Endothelial cell (in vitro differentiated cells): ENCODE data around the gene SPRR5. TPM values are rescaled to one million over a fixed set of nuclear protein-coding genes. Genes with fewer than 3 reads are reported as not detected.

Experiments used
- DNase-seq: peaks from one replicate; pipeline ENCODE4 v3.0.0; 2021; ENCODE audit warnings: low spot score
- H3K27ac Mint-ChIP-seq: one replicate; pipeline ENCODE4 v1.8.0; 2021; ENCODE audit warnings: mixed read lengths, inconsistent platforms; ENCODE audit not compliant: unreplicated experiment
- H3K27me3 Mint-ChIP-seq: one replicate; pipeline ENCODE4 v1.8.0; 2021; ENCODE audit warnings: mild to moderate bottlenecking, moderate library complexity, mixed read lengths, inconsistent platforms; ENCODE audit not compliant: unreplicated experiment
- H3K36me3 Mint-ChIP-seq: one replicate; pipeline ENCODE4 v1.8.0; 2021; ENCODE audit warnings: mild to moderate bottlenecking, low read depth, mixed read lengths, inconsistent platforms; ENCODE audit not compliant: unreplicated experiment
- H3K4me1 Mint-ChIP-seq: one replicate; pipeline ENCODE4 v1.8.0; 2021; ENCODE audit warnings: mild to moderate bottlenecking, mixed read lengths, inconsistent platforms; ENCODE audit not compliant: unreplicated experiment
- H3K4me3 Mint-ChIP-seq: one replicate; pipeline ENCODE4 v1.8.0; 2021; ENCODE audit warnings: mild to moderate bottlenecking, mixed read lengths, inconsistent platforms; ENCODE audit not compliant: unreplicated experiment
- H3K9me3 Mint-ChIP-seq: one replicate; pipeline ENCODE4 v1.8.0; 2021; ENCODE audit warnings: mixed read lengths, inconsistent platforms; ENCODE audit not compliant: unreplicated experiment
- CTCF ChIP-seq: fragments of 200-600 bp; sonication (generic); IDR thresholded peaks from one replicate; pipeline ENCODE4 v1.5.0; 2021; ENCODE audit warnings: antibody characterized with exemption; ENCODE audit not compliant: unreplicated experiment
- total RNA-seq: library from RNA; stranded (reverse); fragmentation: NEBNext Ultra II Directional; extraction: Animal tissue kit (Norgen Biotek cat#: 25700); gene quantifications from one replicate; pipeline ENCODE4 v1.2.1, GENCODE V29; 2021; ENCODE audit not compliant: unreplicated experiment

The SPRR5 gene
- total RNA-seq, 1 donor from 2014 or later = not detected

DNA sequence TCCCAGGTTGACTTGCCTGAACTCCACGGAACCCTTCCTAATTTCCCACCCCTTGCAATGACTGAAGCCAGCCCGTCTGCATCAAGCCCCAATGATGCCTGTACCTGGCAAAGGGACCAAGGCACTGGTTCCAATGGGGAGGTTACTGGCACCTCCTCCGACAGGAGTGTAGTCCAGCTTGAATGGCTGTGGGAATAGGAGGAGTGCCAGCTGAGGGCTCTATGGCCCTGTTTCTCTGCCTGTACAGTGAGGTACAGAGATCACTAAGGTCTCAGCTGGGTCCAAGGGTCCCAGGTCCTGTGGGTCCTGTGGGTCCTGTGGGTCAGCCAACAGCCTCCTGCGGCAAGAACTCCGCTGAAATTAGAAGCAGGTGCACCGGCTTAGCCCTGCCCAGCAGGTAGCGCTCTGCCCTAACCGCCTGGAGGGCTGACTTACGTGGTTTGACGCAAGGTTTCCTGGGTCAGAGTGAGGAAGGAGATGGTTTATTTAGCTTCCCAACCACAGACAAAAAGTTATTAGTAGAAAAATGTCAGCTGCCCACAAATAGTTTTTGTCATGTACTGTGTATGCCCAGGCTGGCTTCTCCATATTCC is 13.5 kb downstream of the SPRR5 start:
- DNase-seq = no peak
- Mint-ChIP-seq H3K36me3 (no peaks in the 10 kb centered on the region), H3K4me3 (no peak overlapping the region)

DNA sequence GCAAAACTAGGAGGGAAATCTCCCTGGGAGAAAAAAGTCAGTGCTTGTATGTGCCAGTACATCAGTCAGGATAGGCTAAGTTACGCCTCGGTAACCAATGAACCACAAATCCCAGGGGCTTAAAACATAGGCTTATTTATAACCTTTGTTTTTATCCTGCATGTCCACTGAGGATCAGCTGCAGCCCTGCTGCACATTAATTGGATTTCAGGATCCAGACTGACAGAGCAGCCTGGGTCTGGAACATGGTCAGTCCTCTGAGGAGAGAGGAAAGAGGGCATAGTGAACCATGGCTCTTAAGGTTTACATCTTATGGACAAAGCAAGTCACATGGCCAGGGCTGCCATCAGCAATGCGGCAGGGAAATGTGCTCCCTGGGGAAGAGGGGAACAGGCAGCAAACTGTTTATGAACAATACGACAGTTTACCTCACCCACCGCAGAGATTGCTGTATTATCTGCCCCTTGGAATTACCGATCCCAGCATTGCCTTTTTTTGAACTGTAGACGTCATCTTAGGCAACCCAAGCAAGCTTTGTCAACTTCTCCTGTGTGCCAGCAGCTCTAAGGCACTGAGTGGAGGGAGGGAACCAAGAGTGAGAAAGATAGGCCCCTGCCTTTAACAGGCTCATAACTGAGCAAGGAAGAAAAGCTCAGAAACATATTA is 14.4 kb downstream of the SPRR5 start:
- peaks cover 4% of the 10 kb centered on the region for H3K27me3 Mint-ChIP-seq
- H3K4me1 Mint-ChIP-seq = no peaks in the 10 kb centered on the region
- no peak for TF ChIP-seq CTCF
- DNase-seq = no peak
- no peaks in the 10 kb centered on the region for H3K36me3 Mint-ChIP-seq
- H3K4me3 Mint-ChIP-seq = no peak overlapping the region
- H3K9me3 Mint-ChIP-seq = no peaks in the 10 kb centered on the region
- no peak overlapping the region for H3K27ac Mint-ChIP-seq

More for the DNA sequence above, 13.5 kb downstream of the SPRR5 start:
- H3K27me3 Mint-ChIP-seq = peaks cover 4% of the 10 kb centered on the region
- TF ChIP-seq CTCF = no peak
- H3K9me3 Mint-ChIP-seq = no peaks in the 10 kb centered on the region
- H3K4me1 Mint-ChIP-seq = no peaks in the 10 kb centered on the region
- no peak overlapping the region for H3K27ac Mint-ChIP-seq

- no peak for DNase-seq
- H3K4me3 Mint-ChIP-seq = no peak overlapping the region
- H3K27ac Mint-ChIP-seq = no peak overlapping the region
- H3K27me3 Mint-ChIP-seq = peaks cover 7% of the 10 kb centered on the region
- no peaks in the 10 kb centered on the region for H3K36me3 Mint-ChIP-seq
- no peak for TF ChIP-seq CTCF
- no peaks in the 10 kb centered on the region for H3K9me3 Mint-ChIP-seq
- H3K4me1 Mint-ChIP-seq = no peaks in the 10 kb centered on the region
Measured at GRCh38 chr1:152962876-152963415, 15.9 kb downstream of the SPRR5 start.

GRCh38 chr1:152964536-152964935 is 17.5 kb downstream of the SPRR5 start:
- H3K36me3 Mint-ChIP-seq = no peaks in the 10 kb centered on the region
- H3K4me1 Mint-ChIP-seq = no peaks in the 10 kb centered on the region
- no peak for DNase-seq
- peaks cover 7% of the 10 kb centered on the region for H3K27me3 Mint-ChIP-seq
- H3K27ac Mint-ChIP-seq = no peak overlapping the region
- no peak for TF ChIP-seq CTCF
- no peak overlapping the region for H3K4me3 Mint-ChIP-seq
- H3K9me3 Mint-ChIP-seq = no peaks in the 10 kb centered on the region

DNA sequence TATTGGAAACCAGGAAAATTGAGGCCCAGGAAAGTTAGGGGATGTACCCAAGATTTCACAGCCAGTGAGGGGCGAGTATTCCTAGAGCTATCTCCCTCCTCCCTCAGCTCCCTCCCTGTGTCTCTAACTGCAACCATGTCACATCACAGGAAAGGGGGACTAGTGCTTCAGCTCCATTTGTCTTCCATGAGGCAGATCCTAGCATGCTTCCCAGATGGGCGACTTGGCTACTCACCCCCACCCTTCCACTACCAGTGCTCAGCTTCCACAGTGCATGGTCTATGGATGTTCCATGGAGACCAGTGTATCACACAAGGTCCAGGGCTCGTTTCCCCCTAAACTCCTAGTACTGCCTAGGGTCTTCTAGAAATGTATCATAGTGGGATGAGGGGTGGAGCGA is 18.8 kb downstream of the SPRR5 start:
- Mint-ChIP-seq H3K4me1 (no peaks in the 10 kb centered on the region), H3K27ac (no peak overlapping the region), H3K4me3 (no peak overlapping the region), H3K36me3 (no peaks in the 10 kb centered on the region), H3K27me3 (peaks cover 7% of the 10 kb centered on the region), H3K9me3 (no peaks in the 10 kb centered on the region)
- no peak for DNase-seq
- TF ChIP-seq CTCF = no peak
